ENCODE results near the gene GAD1. TPM values are rescaled to one million over a fixed set of nuclear protein-coding genes. Genes with fewer than 3 reads are reported as not detected.

Gene GAD1
- total and polyA plus RNA-seq, 2 experiments from 2014 or later = 0.49 to 2.6 TPM

GRCh38 chr2:170831115-170831514 is 14.4 kb downstream of the GAD1 start:
- DNase-seq = no peak
- no peak overlapping the region for H2AFZ ChIP-seq
- TF ChIP-seq EZH2phosphoT487 (IDR thresholded peaks at IDR 0.05; ENCODE audit: insufficient read depth, low read depth) (no peak), EZH2 (IDR thresholded peaks at IDR 0.05; ENCODE audit: insufficient read depth, poor library complexity, severe bottlenecking) (no peak)
- H3K4me3 ChIP-seq = no peak overlapping the region
- H3K4me2 ChIP-seq (ENCODE audit: unreplicated experiment) = no peak overlapping the region
- H3K27ac ChIP-seq = no peak overlapping the region
- no peaks in the 10 kb centered on the region for H4K20me1 ChIP-seq (ENCODE audit: insufficient read depth)
- H3K9me2 ChIP-seq (ENCODE audit: insufficient read depth) = no peaks in the 10 kb centered on the region
- in situ Hi-C loops (cut with MboI) = loop anchor here (25.0 kb wide), 1 partner anchor 1369 kb away; no protein-coding TSS in a partner anchor
- 74 to 84% methylated on average over 4 of the region's 4 CpGs for WGBS, 2 experiments (ENCODE audit: low coverage in 1 of 2, low lambda C conversion rate in 2 of 2, missing lambda C conversion rate in 2 of 2)
- no peaks in the 10 kb centered on the region for H3K79me2 ChIP-seq (ENCODE audit: insufficient read depth)
- no peaks in the 10 kb centered on the region for H3K36me3 ChIP-seq (ENCODE audit: low read depth)
- H3K9me3 ChIP-seq (ENCODE audit: low read depth) = no peaks in the 10 kb centered on the region
- no peak overlapping the region for H3K9ac ChIP-seq
- H3K27me3 ChIP-seq (replicated peaks; ENCODE audit: insufficient read depth) = peaks cover 11% of the 10 kb centered on the region
- H3F3A ChIP-seq (ENCODE audit: insufficient read depth) = no peaks in the 10 kb centered on the region
- 0 out of 2 replicates have a peak, but pooled peaks cover 3% of the 10 kb centered on the region for H3K4me1 ChIP-seq (ENCODE audit: insufficient read depth)

- Histone ChIP-seq H3K4me2 (ENCODE audit: unreplicated experiment) (no peak overlapping the region), H4K20me1 (ENCODE audit: insufficient read depth) (no peaks in the 10 kb centered on the region), H3K27ac (no peak overlapping the region), H3K27me3 (replicated peaks; ENCODE audit: insufficient read depth) (no peaks in the 10 kb centered on the region), H3K4me1 (ENCODE audit: insufficient read depth) (0 out of 2 replicates have a peak, but pooled peaks cover 3% of the 10 kb centered on the region), H3K79me2 (ENCODE audit: insufficient read depth) (no peaks in the 10 kb centered on the region), H3K36me3 (ENCODE audit: low read depth) (no peaks in the 10 kb centered on the region), H2AFZ (no peak overlapping the region), H3K9me3 (ENCODE audit: low read depth) (no peaks in the 10 kb centered on the region), H3K9me2 (ENCODE audit: insufficient read depth) (no peaks in the 10 kb centered on the region; the same call in 1 of the 2 replicates), H3K9ac (no peak overlapping the region), H3K4me3 (no peak overlapping the region), H3F3A (ENCODE audit: insufficient read depth) (no peaks in the 10 kb centered on the region)
- DNase-seq = no peak
- in situ Hi-C loops (cut with MboI) = loop anchor here (25.0 kb wide), 1 partner anchor 1374 kb away; no protein-coding TSS in a partner anchor
- WGBS, 2 experiments (ENCODE audit: low coverage in 1 of 2, low lambda C conversion rate in 2 of 2, missing lambda C conversion rate in 2 of 2) = 68 to 71% methylated on average over 5 of the region's 5 CpGs
- TF ChIP-seq EZH2phosphoT487 (IDR thresholded peaks at IDR 0.05; ENCODE audit: insufficient read depth, low read depth) (no peak), EZH2 (IDR thresholded peaks at IDR 0.05; ENCODE audit: insufficient read depth, poor library complexity, severe bottlenecking) (no peak)
Measured at GRCh38 chr2:170836027-170836426, 19.3 kb downstream of the GAD1 start.

- no peak overlapping the region for H3K27ac ChIP-seq
- 77 to 79% methylated on average over 4 of the region's 4 CpGs for WGBS, 2 experiments (ENCODE audit: low coverage in 1 of 2, low lambda C conversion rate in 2 of 2, missing lambda C conversion rate in 2 of 2)
Measured at GRCh38 chr2:170840717-170841210, 24.1 kb downstream of the GAD1 start.

GRCh38 chr2:170842785-170843184 is 26.1 kb downstream of the GAD1 start:
- Histone ChIP-seq H3K9me3 (ENCODE audit: low read depth) (no peaks in the 10 kb centered on the region), H3K9me2 (ENCODE audit: insufficient read depth) (no peaks in the 10 kb centered on the region), H4K20me1 (ENCODE audit: insufficient read depth) (no peaks in the 10 kb centered on the region), H3F3A (ENCODE audit: insufficient read depth) (peaks cover 24% of the 10 kb centered on the region), H3K27ac (peak overlapping the region; percentile 60), H3K4me3 (peak overlapping the region; percentile 47), H3K27me3 (replicated peaks; ENCODE audit: insufficient read depth) (no peaks in the 10 kb centered on the region), H3K4me2 (ENCODE audit: unreplicated experiment) (peak overlapping the region; percentile 56), H3K4me1 (ENCODE audit: insufficient read depth) (peaks cover 32% of the 10 kb centered on the region), H3K36me3 (ENCODE audit: low read depth) (no peaks in the 10 kb centered on the region), H3K9ac (peak overlapping the region; percentile 4), H3K79me2 (ENCODE audit: insufficient read depth) (no peaks in the 10 kb centered on the region), H2AFZ (no peak overlapping the region)
- TF ChIP-seq EZH2phosphoT487 (IDR thresholded peaks at IDR 0.05; ENCODE audit: insufficient read depth, low read depth) (no peak), EZH2 (IDR thresholded peaks at IDR 0.05; ENCODE audit: insufficient read depth, poor library complexity, severe bottlenecking) (no peak)
- WGBS, 2 experiments (ENCODE audit: low coverage in 1 of 2, low lambda C conversion rate in 2 of 2, missing lambda C conversion rate in 2 of 2) = 5 to 6% methylated on average over 2 of the region's 2 CpGs
- peak; percentile 82 for DNase-seq
- in situ Hi-C loops (cut with MboI) = loop anchor here (25.0 kb wide), 1 partner anchor 1380 kb away; no protein-coding TSS in a partner anchor

More at GRCh38 chr2:170840717-170841210, 24.1 kb downstream of the GAD1 start:
- Histone ChIP-seq H3K4me2 (ENCODE audit: unreplicated experiment) (no peak overlapping the region), H3F3A (ENCODE audit: insufficient read depth) (peaks cover 24% of the 10 kb centered on the region), H3K79me2 (ENCODE audit: insufficient read depth) (no peaks in the 10 kb centered on the region), H3K4me3 (no peak overlapping the region), H3K9me3 (ENCODE audit: low read depth) (no peaks in the 10 kb centered on the region), H3K27me3 (replicated peaks; ENCODE audit: insufficient read depth) (no peaks in the 10 kb centered on the region), H2AFZ (no peak overlapping the region), H3K9ac (no peak overlapping the region), H3K4me1 (ENCODE audit: insufficient read depth) (peaks cover 31% of the 10 kb centered on the region), H3K9me2 (ENCODE audit: insufficient read depth) (no peaks in the 10 kb centered on the region; the same call in 1 of the 2 replicates), H4K20me1 (ENCODE audit: insufficient read depth) (no peaks in the 10 kb centered on the region), H3K36me3 (ENCODE audit: low read depth) (no peaks in the 10 kb centered on the region)
- DNase-seq = no peak
- no peak for TF ChIP-seq EZH2phosphoT487 (IDR thresholded peaks at IDR 0.05; ENCODE audit: insufficient read depth, low read depth)
- TF ChIP-seq EZH2 (IDR thresholded peaks at IDR 0.05; ENCODE audit: insufficient read depth, poor library complexity, severe bottlenecking) = no peak
- in situ Hi-C loops (cut with MboI) = loop anchor here (25.0 kb wide), 1 partner anchor 1378 kb away; no protein-coding TSS in a partner anchor
